Activated T-cell treated with anti-CD3 and anti-CD28 coated beads for 1 hour (primary cell): ENCODE measurements around the gene EMID1.

Experiments used
- DNase-seq: peaks from one replicate; pipeline ENCODE4 v3.0.0-alpha.2; 2020; ENCODE audit warnings: low read depth

EMID1 gene

GRCh38 chr22:29260601-29261315 lies 55.1 kb downstream of the EMID1 start:
- no peak for DNase-seq

DNA sequence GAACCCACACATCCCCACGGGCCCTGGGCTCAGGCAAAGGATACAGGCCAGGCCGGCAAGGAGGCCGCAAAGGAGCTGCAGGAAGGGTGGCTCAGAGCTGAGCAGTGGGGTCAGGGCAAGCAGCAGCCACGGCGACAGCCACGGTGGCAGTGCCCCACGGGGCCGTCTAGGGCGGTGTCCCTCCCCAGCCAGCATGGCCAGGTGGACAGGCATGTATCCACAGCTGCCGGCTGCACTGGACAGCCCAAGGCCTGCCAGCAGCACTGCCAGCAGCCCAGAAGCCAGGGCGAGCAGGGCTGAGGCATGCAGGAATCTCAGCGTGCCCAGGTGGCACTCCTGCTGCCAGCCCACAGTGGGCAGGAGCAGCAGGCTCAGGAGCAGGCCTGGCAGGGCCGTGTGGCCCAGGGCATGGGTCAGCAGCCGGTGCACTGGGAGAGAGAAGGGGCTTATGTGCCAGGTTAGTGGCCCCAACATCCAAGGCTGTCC lies 58.1 kb downstream of the EMID1 start:
- DNase-seq = no peak

GRCh38 chr22:29265305-29265704 lies 59.6 kb downstream of the EMID1 start:
- no peak for DNase-seq

DNA sequence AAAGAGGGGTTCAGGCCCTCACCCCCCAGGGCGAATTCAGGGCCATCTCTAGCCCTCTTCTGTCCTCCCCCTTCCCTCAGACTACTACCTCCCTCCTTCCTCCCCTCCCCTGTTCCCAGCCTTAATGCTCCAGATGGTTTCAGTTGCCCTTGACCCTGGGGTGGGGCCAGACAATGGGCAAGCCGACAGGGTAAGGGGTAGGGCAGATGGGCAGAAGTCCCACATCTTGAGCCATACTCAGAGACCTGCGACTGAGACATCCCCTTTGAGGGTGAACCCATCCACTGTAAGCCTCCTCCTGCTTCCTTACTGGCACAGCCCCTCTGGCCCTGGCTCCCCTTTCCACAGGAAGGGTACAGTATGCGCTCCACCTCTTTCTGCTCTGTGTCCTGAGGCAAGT lies 60.2 kb downstream of the EMID1 start:
- DNase-seq = no peak

DNA sequence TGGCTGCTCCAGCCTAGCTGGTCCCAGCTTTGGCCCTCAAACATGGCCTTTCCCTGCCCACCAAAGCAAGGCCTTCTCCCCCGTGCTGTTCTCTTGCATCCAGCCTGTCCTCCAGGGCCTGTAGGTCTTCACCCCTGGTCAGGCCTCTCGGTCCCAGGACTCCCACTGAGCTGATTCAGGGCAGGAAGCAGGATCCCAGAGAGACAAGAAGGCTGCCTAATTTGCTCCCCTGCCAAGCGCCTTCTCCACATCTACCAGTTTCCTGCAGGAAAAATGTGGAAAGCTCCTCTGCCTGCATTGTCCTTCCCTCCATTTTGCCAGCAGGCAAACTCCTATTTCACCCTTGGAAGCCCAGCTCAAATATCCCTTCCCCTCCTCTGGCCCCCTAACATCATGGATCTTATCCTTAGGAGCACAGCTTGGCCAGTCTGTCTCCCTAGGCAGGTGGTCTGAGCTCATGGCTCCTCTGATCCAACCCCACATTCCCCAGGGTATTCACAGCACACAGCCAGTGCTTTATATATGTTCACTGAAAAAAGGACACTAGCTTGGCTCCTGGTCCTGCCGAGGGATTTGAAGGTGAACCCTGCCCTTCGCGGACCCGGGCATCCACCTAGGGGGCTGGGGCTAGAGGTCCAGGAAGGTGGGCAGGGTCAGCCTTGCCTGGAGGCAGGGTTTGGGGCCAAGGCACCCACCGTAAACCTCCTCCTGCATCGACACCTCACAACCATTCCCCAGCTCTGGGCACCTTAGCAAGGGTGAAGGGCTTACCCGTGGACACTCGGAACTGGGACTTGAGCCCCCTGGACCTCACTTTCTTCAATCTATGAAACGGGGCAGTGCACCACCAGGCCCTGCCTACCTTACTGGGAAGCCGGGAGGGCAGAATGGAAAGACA lies 61.1 kb downstream of the EMID1 start:
- DNase-seq = no peak

- DNase-seq = no peak
Observed at GRCh38 chr22:29267462-29267857, 61.8 kb downstream of the EMID1 start.

DNA sequence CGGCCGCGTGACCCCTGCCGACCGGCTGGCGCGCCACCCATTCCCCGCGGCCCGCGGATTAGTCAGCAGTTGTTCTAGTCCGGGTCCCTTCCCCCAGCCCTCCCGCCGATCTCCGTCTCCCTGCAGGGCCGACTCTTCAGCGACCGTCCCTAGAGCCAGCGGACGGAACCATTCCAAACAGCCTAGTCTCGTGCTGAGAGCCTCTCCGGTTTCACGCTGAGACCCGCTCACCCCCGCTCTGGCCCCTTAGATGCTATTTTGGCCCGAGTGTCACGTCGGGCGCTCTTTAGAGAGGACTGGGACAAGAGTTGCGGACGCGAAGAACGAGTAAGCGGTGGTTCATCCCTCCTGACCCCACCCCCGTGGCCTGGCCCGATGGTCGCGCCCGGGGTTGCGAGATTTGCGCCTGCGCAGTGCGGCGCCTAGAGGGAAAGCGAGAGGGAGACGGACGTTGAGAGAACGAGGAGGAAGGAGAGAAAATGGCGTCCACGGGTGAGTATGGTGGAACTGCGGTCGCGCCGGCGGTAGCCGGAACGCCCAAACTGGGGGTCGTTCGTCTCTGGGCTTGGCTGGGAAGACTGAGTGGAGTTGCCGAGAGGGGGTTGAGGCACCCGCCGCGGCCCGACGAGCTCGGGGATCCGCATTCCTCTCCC lies 62.3 kb downstream of the EMID1 start, which contains the start of the genes EWSR1 and RHBDD3:
Gene EWSR1 (plus strand): TSS at position 411 of the 653 bp plus-strand sequence. CDS start 69 bp downstream, at position 480.
Gene RHBDD3 (minus strand): TSS at position 124 of the 653 bp plus-strand sequence. CDS start 2,355 bp downstream, outside the sequence.
- DNase-seq = peak; percentile 98

GRCh38 chr22:29268511-29269229 lies 63.0 kb downstream of the EMID1 start:
- peak; percentile 16 for DNase-seq

GRCh38 chr22:29269230-29269604 lies 63.5 kb downstream of the EMID1 start:
- DNase-seq = no peak

DNA sequence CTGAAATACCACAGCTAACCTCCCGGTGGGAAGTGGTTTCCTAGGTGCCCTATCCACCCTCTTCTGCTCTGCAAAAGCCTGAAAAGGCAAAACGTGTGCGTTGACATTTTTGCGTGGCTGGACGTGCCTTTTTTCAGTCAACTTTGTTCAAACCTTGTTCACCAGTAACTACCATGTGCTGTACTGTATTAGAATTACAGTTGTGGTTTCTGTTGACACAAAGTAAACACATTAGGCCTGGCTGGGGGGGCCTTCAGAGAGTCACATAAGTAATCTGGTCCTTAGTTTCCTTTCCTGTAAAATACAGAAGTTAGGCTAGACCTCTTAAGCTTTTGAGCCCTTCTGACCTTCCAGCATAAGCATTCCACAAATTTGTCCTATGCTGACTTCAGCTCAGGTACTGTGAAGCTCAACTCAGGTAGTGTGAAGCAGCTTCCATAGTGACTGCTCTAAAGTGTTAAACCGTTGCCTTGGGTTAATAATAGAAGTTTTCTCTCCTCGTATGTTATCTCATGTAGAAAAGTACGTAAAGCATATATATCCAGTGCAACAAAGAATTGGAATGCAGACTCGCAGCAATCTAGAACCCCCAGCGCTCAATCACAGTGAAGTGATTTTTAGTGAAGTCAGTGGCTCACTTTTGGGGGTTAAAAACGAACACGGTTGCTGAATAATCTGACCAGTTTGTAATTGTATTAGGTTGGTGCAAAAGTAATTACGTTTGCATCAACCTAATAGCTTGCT lies 64.2 kb downstream of the EMID1 start:
- DNase-seq = no peak

DNA sequence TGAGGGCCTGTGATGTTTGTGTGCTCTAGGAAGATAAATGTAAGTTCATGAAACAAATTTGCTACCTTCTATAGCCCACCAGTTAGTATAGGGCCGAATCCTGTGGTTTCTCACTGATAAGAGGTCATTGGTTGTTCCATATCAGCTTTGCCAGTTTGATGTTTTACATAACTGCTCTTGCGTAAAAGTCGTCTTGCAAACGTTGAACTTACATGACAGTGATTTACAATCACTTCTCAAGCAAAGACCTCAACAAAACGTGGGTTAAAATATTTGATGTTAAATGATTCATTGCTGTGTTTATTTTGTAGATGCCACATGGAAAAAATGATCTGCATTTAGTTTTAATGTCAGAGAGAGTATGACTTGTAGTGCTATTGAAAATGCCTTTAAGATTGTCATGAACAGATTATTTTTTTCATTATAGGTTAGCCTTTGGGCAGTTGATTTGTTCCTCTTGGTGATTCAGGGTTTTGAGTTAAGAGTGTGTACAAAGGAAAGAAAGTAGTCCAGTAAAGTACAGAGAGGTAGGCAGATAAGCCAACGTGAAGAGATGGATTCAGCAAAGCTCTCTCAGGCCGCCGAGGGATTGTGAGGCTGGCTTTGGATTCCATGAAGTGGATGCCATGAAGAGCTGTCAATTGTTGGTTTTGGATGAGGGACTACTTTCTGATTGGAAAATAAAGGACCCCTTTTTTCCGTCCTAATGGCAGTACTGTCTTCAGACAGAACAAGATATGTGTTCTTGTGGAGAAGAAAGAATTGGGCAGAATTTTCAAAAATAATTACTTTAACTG lies 65.0 kb downstream of the EMID1 start:
- DNase-seq = no peak

DNA sequence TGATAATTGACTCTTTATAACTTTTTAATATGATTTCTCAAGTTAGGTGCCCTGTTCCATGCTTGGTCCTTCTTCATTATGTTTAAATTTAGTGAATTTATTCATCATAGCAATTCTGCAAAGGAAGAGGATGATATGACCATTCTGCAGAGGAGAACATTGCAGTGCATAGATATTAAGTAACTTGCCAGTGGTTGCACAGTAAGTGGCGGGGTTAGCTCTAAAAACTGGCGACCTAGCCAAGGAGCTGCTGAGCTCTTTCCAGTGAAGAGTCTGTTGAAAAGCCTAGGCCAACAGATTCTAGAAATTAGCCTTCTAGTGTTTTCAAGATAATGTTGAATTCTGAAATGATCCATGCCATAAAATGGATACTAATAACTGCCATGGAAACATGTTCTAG lies 66.9 kb downstream of the EMID1 start:
- no peak for DNase-seq

GRCh38 chr22:29275167-29275566 lies 69.5 kb downstream of the EMID1 start:
- DNase-seq = no peak

- no peak for DNase-seq
Observed at GRCh38 chr22:29275819-29276565, 70.3 kb downstream of the EMID1 start.

GRCh38 chr22:29277927-29278326 lies 72.2 kb downstream of the EMID1 start:
- DNase-seq = no peak

DNA sequence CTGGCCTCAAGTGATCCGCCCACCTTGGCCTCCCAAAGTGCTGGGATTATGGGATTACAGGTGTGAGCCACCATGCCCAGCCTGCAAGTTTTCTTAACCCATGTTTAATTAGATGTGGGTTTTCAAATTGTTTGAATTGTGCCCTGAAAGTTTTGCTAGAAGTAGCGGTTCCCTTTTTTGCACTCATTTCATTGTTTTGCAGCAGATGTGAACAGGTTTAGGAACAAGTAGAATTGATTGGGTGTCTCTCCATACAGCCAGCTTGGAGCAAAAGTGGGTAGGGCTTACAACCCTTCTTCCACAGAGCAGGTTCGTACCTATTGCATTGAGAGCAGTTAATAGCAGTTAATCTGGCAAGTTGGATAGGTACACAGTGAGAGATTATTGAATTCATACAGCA lies 78.5 kb downstream of the EMID1 start:
- DNase-seq = no peak

DNA sequence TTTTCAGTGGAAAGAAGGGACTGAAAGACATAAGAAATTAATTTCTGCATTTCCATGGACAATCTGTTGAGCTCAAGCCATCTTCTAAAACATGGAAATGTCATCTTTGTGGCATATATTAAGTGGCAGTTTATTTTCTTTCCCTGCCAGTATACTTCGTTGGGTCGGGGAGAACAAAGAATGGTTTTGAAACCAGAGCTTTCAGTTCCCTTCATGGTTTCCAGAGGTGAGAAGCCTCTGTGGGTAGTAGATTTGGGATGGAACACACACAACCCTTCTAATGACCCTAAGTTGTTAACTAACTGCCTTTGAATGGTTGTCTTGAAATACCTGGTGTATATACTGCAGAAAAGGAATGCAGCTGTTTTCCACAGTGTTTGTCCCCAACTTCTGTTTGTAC lies 83.1 kb downstream of the EMID1 start:
- no peak for DNase-seq

DNA sequence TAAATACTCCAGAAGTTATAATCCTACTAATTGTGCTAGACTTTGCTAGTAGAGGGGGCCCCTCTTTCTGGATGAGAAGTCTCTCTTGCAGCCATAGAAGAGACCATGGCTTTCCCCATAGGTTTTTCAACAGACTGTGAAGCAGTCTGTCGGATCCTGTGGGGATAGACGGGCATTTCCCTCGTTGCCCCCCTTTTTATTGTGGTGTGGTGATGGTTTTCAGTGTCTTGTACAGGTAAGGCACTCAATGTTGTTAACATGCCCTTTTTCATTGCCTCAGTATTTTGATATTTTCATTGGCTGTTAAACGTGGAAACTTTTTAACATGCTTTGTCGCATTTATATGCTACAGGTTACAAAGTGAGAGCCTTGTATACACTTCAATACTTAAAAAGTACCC lies 84.4 kb downstream of the EMID1 start:
- no peak for DNase-seq

DNA sequence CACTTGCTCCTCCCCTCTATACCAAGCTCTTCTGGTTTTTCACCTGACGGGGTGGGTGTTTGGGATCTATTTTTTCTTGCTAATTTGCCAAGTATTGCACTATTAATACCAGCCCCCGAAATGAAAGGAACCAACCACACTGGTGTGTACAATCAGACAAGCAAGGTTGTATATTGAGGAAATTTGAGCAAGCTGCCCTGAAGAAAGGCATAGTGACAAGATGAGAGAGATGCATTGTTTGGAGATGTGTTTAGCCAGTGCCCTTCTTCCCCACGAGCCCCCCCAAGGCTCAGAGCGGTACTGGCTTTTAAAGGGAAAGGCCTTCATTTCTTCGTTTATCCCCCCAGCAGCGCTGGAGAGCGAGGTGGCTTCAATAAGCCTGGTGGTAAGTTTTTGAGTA lies 85.5 kb downstream of the EMID1 start:
- no peak for DNase-seq

DNA sequence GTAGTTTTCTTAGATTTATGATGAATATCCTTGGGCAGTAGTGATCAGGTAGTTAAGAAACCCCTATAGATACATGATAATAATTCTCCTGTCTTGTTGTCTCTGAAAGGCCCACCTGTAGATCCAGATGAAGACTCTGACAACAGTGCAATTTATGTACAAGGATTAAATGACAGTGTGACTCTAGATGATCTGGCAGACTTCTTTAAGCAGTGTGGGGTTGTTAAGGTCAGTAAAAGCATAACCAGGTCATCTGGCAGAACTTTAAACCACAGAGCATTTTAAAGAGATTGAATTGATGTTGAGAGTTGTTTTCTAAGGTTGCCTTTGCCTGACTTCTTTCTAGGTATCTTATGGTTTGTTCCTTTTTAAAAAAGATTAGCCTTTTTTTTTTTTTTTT lies 86.7 kb downstream of the EMID1 start:
- DNase-seq = no peak
